EL (cell line): ENCODE results near the gene CCNY.
"Not testable (repeated sequence)": the region's sequence is repeated elsewhere in the genome, so short reads cannot be mapped to it uniquely, and the experiment has no call there.

Source experiments
- DNase-seq: peaks from one replicate; pipeline ENCODE4 v3.0.0-alpha.2; 2016

Gene CCNY

GRCh38 chr10:35334297-35334696 lies 2.0 kb upstream of the CCNY start:
- no peak for DNase-seq

- DNase-seq: peak; percentile 28
Measured at GRCh38 chr10:35335133-35336083, 901 bp upstream of the CCNY start.

- DNase-seq: peak; percentile 44
Measured at GRCh38 chr10:35336921-35337823, 863 bp downstream of the CCNY start.

GRCh38 chr10:35339942-35340341 lies 3.6 kb downstream of the CCNY start:
- DNase-seq: peak; percentile 14

- peak; percentile 79 for DNase-seq
Measured at GRCh38 chr10:35340975-35341374, 4.7 kb downstream of the CCNY start.

- DNase-seq: no peak
Measured at GRCh38 chr10:35341521-35341920, 5.2 kb downstream of the CCNY start.

GRCh38 chr10:35342183-35342753 lies 6.0 kb downstream of the CCNY start:
- DNase-seq: no peak

GRCh38 chr10:35343739-35344138 lies 7.4 kb downstream of the CCNY start:
- DNase-seq: no peak

GRCh38 chr10:35345383-35345742 lies 9.1 kb downstream of the CCNY start:
- no peak for DNase-seq

- no peak for DNase-seq
Measured at GRCh38 chr10:35346248-35346647, 9.9 kb downstream of the CCNY start.

GRCh38 chr10:35347121-35347562 lies 10.8 kb downstream of the CCNY start:
- no peak for DNase-seq

- no peak for DNase-seq
Measured at GRCh38 chr10:35347899-35348608, 11.7 kb downstream of the CCNY start.

GRCh38 chr10:35348609-35349388 lies 12.5 kb downstream of the CCNY start:
- no peak for DNase-seq

- DNase-seq: no peak
Measured at GRCh38 chr10:35349389-35349915, 13.1 kb downstream of the CCNY start.

- DNase-seq: no peak
Measured at GRCh38 chr10:35351021-35351420, 14.7 kb downstream of the CCNY start.

- no peak for DNase-seq
Measured at GRCh38 chr10:35352097-35352496, 15.8 kb downstream of the CCNY start.

- DNase-seq: no peak
Measured at GRCh38 chr10:35352512-35352911, 16.2 kb downstream of the CCNY start.

- no peak for DNase-seq
Measured at GRCh38 chr10:35353395-35353794, 17.1 kb downstream of the CCNY start.

- DNase-seq: no peak
Measured at GRCh38 chr10:35353805-35354204, 17.5 kb downstream of the CCNY start.

- not testable (repeated sequence) for DNase-seq
Measured at GRCh38 chr10:35354257-35354656, 17.9 kb downstream of the CCNY start.

- DNase-seq: no peak
Measured at GRCh38 chr10:35355971-35356724, 19.8 kb downstream of the CCNY start.
